HG03159 (cell line): Measurements from ENCODE around the gene SLC25A25.

Experiments used
- ATAC-seq: cut with Tn5 transposase; IDR thresholded peaks from one replicate; pipeline ENCODE4 v1.9.1; 2021; ENCODE audit warnings: mild to moderate bottlenecking, moderate library complexity; ENCODE audit not compliant: unreplicated experiment

Gene SLC25A25

GRCh38 chr9:128143525-128144238 is 75.7 kb downstream of the SLC25A25 start:
- ATAC-seq, result no peak

GRCh38 chr9:128144239-128145181 is 76.5 kb downstream of the SLC25A25 start:
- ATAC-seq, result no peak

GRCh38 chr9:128145536-128145935 is 77.5 kb downstream of the SLC25A25 start:
- ATAC-seq, result no peak

- ATAC-seq, result no peak
These were observed 77.9 kb downstream of the SLC25A25 start for GRCh38 chr9:128145951-128146351.

GRCh38 chr9:128146591-128147120 is 78.6 kb downstream of the SLC25A25 start:
- no peak for ATAC-seq

GRCh38 chr9:128148509-128149000 is 80.5 kb downstream of the SLC25A25 start:
- ATAC-seq, result no peak

- ATAC-seq, result no peak
These were observed 81.1 kb downstream of the SLC25A25 start, which contains the start of gene LCN2 for GRCh38 chr9:128149001-128149701. LCN2 (plus strand) TSS chr9:128149453; CDS start chr9:128149526, 73 bp downstream.

- ATAC-seq, result no peak
These were observed 82.0 kb downstream of the SLC25A25 start for GRCh38 chr9:128149951-128150593.

GRCh38 chr9:128150594-128151308 is 82.7 kb downstream of the SLC25A25 start:
- ATAC-seq, result no peak

- no peak for ATAC-seq
These were observed 83.5 kb downstream of the SLC25A25 start for GRCh38 chr9:128151309-128152132.

- no peak for ATAC-seq
These were observed 84.4 kb downstream of the SLC25A25 start for GRCh38 chr9:128152133-128153059.

- ATAC-seq, result no peak
These were observed 85.3 kb downstream of the SLC25A25 start for GRCh38 chr9:128153060-128153946.

- no peak for ATAC-seq
These were observed 86.1 kb downstream of the SLC25A25 start for GRCh38 chr9:128153947-128154695.

- ATAC-seq, result no peak
These were observed 87.9 kb downstream of the SLC25A25 start for GRCh38 chr9:128155736-128156500.
